Activated CD8-positive, alpha-beta memory T cell treated with anti-CD3 and anti-CD28 coated beads, Interleukin-2, amount 50 U/mL, for 24 hours (primary cell): ENCODE results near the gene LEPROT.
"Not testable (repeated sequence)": the region's sequence is repeated elsewhere in the genome, so short reads cannot be mapped to it uniquely, and the experiment has no call there.

Source experiments
- DNase-seq: peaks from one replicate; pipeline ENCODE4 v3.0.0-alpha.2; 2020; ENCODE audit errors: extremely low read depth

Gene LEPROT

GRCh38 chr1:65420590-65421350 is at the start of gene LEPROT, which contains the start of gene LEPR:
Gene LEPROT (plus strand): TSS chr1:65420668. CDS start chr1:65420725, 57 bp downstream.
Gene LEPR (plus strand): TSS chr1:65420668. CDS start chr1:65565566, 144,898 bp downstream.
- DNase-seq = no peak

GRCh38 chr1:65371544-65371943 is 48.9 kb upstream of the LEPROT start:
- DNase-seq = no peak

- no peak for DNase-seq
Measured at GRCh38 chr1:65372557-65372956, 47.9 kb upstream of the LEPROT start.

- no peak for DNase-seq
Measured at GRCh38 chr1:65377496-65378246, 42.8 kb upstream of the LEPROT start.

GRCh38 chr1:65378247-65378946 is 42.1 kb upstream of the LEPROT start:
- DNase-seq = no peak

GRCh38 chr1:65384426-65384825 is 36.0 kb upstream of the LEPROT start:
- DNase-seq = not testable (repeated sequence)

- DNase-seq = no peak
Measured at GRCh38 chr1:65386439-65386838, 34.0 kb upstream of the LEPROT start.

- DNase-seq = no peak
Measured at GRCh38 chr1:65387821-65388220, 32.6 kb upstream of the LEPROT start.

- DNase-seq = no peak
Measured at GRCh38 chr1:65388908-65389695, 31.4 kb upstream of the LEPROT start.

- no peak for DNase-seq
Measured at GRCh38 chr1:65392497-65392896, 28.0 kb upstream of the LEPROT start.

- DNase-seq = no peak
Measured at GRCh38 chr1:65393347-65393746, 27.1 kb upstream of the LEPROT start.

GRCh38 chr1:65393928-65394327 is 26.5 kb upstream of the LEPROT start:
- DNase-seq = no peak

GRCh38 chr1:65395887-65396612 is 24.4 kb upstream of the LEPROT start:
- no peak for DNase-seq

GRCh38 chr1:65398083-65398482 is 22.4 kb upstream of the LEPROT start:
- DNase-seq = no peak

GRCh38 chr1:65399003-65399402 is 21.5 kb upstream of the LEPROT start:
- no peak for DNase-seq

GRCh38 chr1:65401612-65402011 is 18.9 kb upstream of the LEPROT start:
- DNase-seq = no peak

- DNase-seq = no peak
Measured at GRCh38 chr1:65404941-65405340, 15.5 kb upstream of the LEPROT start.

- no peak for DNase-seq
Measured at GRCh38 chr1:65407877-65408276, 12.6 kb upstream of the LEPROT start.

- DNase-seq = no peak
Measured at GRCh38 chr1:65409314-65409713, 11.2 kb upstream of the LEPROT start.

- DNase-seq = no peak
Measured at GRCh38 chr1:65409816-65410326, 10.6 kb upstream of the LEPROT start.
